Mucosa of rectum (tissue), 2 donors: ENCODE measurements around the gene TTC1.
"Not testable (repeated sequence)": the region's sequence is repeated elsewhere in the genome, so short reads cannot be mapped to it uniquely, and the experiment has no call there.

Experiments used
- H3K27ac ChIP-seq, 2 donors: one replicate each; pipeline ENCODE4 v1.7.0; 2013; ENCODE audit warnings: inconsistent platforms in 2 of 2, low read depth in 2 of 2, low read length in 2 of 2
- H3K27me3 ChIP-seq, 2 donors: one replicate each; pipeline ENCODE4 v1.7.0; 2013; ENCODE audit warnings: low read length in 2 of 2; ENCODE audit not compliant: control insufficient read depth in 2 of 2, insufficient read depth in 2 of 2
- H3K36me3 ChIP-seq, 2 donors: one replicate each; pipeline ENCODE4 v1.7.0; 2013; ENCODE audit warnings: low read length in 2 of 2; ENCODE audit not compliant: control insufficient read depth in 2 of 2, insufficient read depth in 2 of 2
- H3K4me1 ChIP-seq, 2 donors: one replicate each; pipeline ENCODE4 v1.7.0; 2013; ENCODE audit warnings: low read length in 2 of 2, mild to moderate bottlenecking in 1 of 2; ENCODE audit not compliant: control insufficient read depth in 2 of 2, insufficient read depth in 2 of 2
- H3K4me3 ChIP-seq, 2 donors: one replicate each; pipeline ENCODE4 v1.7.0; 2013; ENCODE audit warnings: low read length in 2 of 2
- H3K9ac ChIP-seq, 2 donors: one replicate each; pipeline ENCODE4 v1.7.0; 2013; ENCODE audit warnings: low read length in 2 of 2, low read depth in 1 of 2, mild to moderate bottlenecking in 1 of 2
- H3K9me3 ChIP-seq, 2 donors: one replicate each; pipeline ENCODE4 v1.7.0; 2013; ENCODE audit warnings: low read length in 2 of 2; ENCODE audit not compliant: control insufficient read depth in 2 of 2
- donor health status: healthy.
- donor health status: Normal muscosa, but diverticular disease.

Gene TTC1

DNA sequence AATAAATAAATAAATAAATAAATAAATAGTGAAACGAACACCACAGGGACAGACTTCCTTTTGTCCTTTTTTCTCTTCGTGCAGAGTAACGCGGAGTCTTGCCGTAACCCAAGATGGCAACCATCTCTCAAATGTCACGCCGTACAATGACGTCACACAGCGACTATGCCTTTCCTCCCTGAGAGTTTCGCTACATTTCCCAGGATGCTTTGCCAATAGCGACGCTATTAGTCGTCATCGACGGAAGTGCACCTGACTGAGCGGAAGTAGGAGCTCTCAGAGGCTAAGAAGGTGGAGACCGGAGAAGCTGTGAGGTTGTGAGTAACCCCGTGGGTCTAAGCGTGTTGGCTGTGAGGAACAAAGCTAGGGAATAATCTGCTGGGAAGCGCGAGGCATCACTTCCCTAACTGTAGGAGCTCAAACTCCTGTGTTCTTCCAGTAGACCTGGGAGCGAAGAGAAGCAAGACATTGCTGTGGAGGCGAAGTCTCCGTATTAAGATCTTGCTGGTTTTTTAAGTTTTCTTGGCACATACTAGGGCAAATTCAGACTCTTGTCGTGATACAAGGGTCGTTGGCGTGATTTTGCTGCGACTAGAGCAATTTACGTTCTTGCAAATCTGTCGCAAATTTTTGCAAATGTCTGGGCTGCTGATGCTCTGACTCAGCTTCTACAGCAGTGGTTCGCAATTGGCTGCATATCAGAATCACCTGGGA lies at the start of gene TTC1:
TTC1 (plus strand) TSS at position 263 of the 714 bp plus-strand sequence. CDS start 1,390 bp downstream, outside the sequence.
- H3K27ac ChIP-seq = peak within 1 kb of the TSS; percentile 81 to 92
- peaks cover 22% of the 10 kb centered on the region in 2 donors for H3K4me1 ChIP-seq
- peaks cover 5 to 6% of the 10 kb centered on the region in 2 donors for H3K36me3 ChIP-seq
- H3K9ac ChIP-seq = peak within 1 kb of the TSS; percentile 91 to 100
- H3K4me3 ChIP-seq = peak within 1 kb of the TSS; percentile 93 to 100
- H3K9me3 ChIP-seq = no peaks in the 10 kb centered on the region
- no peaks in the 10 kb centered on the region for H3K27me3 ChIP-seq

GRCh38 chr5:159961176-159962160 lies 47.5 kb upstream of the TTC1 start:
- Histone ChIP-seq H3K4me3 (no peak overlapping the region), H3K4me1 (peaks cover 0 to 2% of the 10 kb centered on the region in 2 donors), H3K9me3 (no peaks in the 10 kb centered on the region), H3K27ac (no peak overlapping the region), H3K27me3 (no peaks in the 10 kb centered on the region), H3K9ac (no peak overlapping the region), H3K36me3 (no peaks in the 10 kb centered on the region)

GRCh38 chr5:159962214-159962613 lies 46.7 kb upstream of the TTC1 start:
- Histone ChIP-seq H3K27me3 (no peaks in the 10 kb centered on the region), H3K4me3 (no peak overlapping the region)

DNA sequence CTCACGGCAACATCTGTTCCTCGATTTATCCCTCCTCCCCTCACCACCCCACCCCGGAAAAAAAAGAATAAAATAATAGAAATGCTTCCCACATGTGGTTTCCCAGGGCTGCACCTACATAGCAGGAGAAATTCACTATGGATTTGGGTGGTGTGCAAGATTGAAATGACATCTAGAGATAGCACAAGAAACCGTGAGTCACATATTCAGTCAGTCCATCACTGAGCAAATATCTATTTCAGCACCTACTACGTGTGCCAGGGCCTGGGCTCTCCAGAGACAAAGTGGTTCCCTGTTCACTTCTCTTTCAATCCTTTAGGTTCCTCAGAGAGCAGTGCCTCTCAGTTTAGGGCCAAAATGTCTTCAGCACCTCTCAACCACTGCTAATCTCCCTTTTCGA lies 45.0 kb upstream of the TTC1 start:
- H3K4me3 ChIP-seq = no peak overlapping the region
- H3K4me1 ChIP-seq = peaks cover 0 to 2% of the 10 kb centered on the region in 2 donors
- H3K27me3 ChIP-seq = no peaks in the 10 kb centered on the region
- no peaks in the 10 kb centered on the region for H3K9me3 ChIP-seq
- H3K36me3 ChIP-seq = no peaks in the 10 kb centered on the region
- H3K27ac ChIP-seq = no peak overlapping the region
- H3K9ac ChIP-seq = no peak overlapping the region

More at GRCh38 chr5:159962214-159962613, 46.7 kb upstream of the TTC1 start:
- H3K4me1 ChIP-seq = peaks cover 0 to 2% of the 10 kb centered on the region in 2 donors
- no peaks in the 10 kb centered on the region for H3K9me3 ChIP-seq
- no peaks in the 10 kb centered on the region for H3K36me3 ChIP-seq
- H3K9ac ChIP-seq = no peak overlapping the region
- H3K27ac ChIP-seq = no peak overlapping the region

DNA sequence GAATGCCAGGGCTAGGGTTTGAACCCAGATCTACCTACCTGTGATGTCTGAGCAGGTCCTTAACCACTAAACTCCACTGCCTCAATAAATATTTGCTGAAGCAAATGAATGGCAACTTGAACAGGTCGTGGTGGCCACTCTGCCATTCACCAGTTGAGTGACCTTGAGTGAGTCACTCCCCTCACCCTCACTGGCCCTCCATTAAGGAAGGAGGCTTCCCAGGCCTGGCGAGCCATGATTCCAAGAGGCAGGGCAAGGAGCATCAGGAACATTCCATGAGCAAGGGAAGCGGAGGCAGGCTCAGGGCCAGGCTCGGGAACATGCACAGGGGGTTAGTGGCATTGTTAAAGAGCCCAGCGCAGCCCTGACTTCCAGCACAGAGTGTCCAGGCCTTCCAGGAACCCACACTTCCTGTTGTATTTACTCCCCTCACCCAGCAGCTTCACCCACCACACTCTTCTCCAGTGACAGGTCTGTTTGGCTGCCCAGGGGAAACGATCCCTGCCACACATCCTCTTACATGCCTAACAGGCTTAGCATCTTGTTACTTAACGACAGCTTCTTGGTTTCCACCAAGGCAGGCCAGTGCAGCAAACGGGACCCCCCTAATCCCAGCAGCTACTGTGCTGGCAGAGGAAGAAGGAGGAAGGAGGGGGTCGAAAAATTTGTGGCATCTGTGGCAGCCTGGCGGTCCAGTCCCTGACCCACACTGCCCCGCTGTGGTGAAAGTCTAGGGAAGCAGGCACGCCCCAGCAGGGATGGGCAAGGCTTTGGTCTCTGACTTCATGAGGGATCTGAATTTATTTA lies 43.7 kb upstream of the TTC1 start:
- no peak overlapping the region for H3K27ac ChIP-seq
- H3K36me3 ChIP-seq = no peaks in the 10 kb centered on the region
- H3K27me3 ChIP-seq = peaks cover under 1% of the 10 kb centered on the region in 2 donors
- no peak overlapping the region for H3K4me3 ChIP-seq
- H3K9ac ChIP-seq = no peak overlapping the region
- peaks cover 0 to 2% of the 10 kb centered on the region in 2 donors for H3K4me1 ChIP-seq
- H3K9me3 ChIP-seq = no peaks in the 10 kb centered on the region

DNA sequence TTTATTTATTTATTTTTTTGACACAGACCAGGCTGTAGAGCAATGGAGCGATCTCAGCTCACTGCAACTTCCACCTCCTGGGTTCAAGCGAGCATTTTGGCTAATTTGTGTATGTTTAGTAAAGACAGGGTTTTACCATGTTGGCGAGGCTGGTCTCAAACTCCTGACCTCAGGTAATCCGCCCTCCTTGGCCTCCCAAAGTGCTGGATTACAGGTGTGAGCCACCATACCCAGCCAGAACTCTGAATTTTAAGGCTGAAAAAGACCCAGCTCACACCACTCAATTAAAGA lies 43.2 kb upstream of the TTC1 start:
- not testable (repeated sequence) for H3K27ac ChIP-seq, H3K4me3 ChIP-seq, H3K36me3 ChIP-seq, H3K4me1 ChIP-seq, H3K27me3 ChIP-seq, H3K9me3 ChIP-seq, H3K9ac ChIP-seq

DNA sequence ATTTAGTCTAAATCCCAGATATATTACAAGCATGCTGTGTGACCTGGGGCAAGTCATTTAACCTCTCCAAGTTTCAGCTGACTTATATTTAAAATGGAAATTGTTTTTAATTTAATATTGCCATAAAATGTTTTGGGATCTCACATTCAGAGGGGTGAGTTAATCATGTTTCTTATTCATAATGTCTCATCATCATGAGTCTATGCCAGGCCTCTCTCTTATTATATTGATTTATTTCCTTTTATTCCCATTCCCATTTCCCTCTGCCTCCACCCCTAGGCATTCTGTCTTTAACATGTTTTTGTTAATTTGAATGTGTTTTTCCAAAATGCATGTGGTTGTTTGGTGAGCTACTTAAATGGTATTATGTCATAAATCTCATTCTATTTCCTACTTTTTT lies 39.0 kb upstream of the TTC1 start:
- H3K9me3 ChIP-seq = no peaks in the 10 kb centered on the region
- H3K9ac ChIP-seq = no peak overlapping the region
- no peak overlapping the region for H3K27ac ChIP-seq
- no peaks in the 10 kb centered on the region for H3K36me3 ChIP-seq
- peaks cover 0 to 4% of the 10 kb centered on the region in 2 donors for H3K4me1 ChIP-seq
- no peak overlapping the region for H3K4me3 ChIP-seq
- peaks cover 22 to 23% of the 10 kb centered on the region in 2 donors for H3K27me3 ChIP-seq

DNA sequence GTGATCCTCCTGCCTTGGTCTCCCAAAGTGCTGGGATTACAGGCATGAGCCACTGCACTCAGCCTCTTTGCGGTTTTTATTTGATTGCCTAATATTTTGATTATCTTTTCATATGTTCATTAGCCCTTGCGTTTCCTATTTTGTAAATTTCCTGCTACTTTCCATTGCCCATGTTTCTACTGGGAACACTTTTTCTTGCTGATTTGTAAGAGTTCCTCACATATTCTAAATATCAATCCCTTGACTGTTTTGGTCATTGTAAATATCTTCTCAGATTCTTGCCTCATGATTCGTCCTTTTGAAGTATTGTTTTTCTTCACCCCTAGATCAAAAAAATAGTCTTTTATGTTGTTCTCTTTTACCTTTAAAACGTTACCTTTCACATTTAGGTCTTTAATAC lies 37.9 kb upstream of the TTC1 start:
- Histone ChIP-seq H3K9me3 (no peaks in the 10 kb centered on the region), H3K27ac (no peak overlapping the region), H3K4me3 (no peak overlapping the region), H3K36me3 (no peaks in the 10 kb centered on the region), H3K4me1 (peaks cover 0 to 4% of the 10 kb centered on the region in 2 donors), H3K9ac (no peak overlapping the region), H3K27me3 (peaks cover 22 to 23% of the 10 kb centered on the region in 2 donors)

- H3K36me3 ChIP-seq = no peaks in the 10 kb centered on the region
- no peaks in the 10 kb centered on the region for H3K9me3 ChIP-seq
- H3K4me3 ChIP-seq = no peak overlapping the region
- H3K27me3 ChIP-seq = peaks cover 22 to 23% of the 10 kb centered on the region in 2 donors
- H3K27ac ChIP-seq = no peak overlapping the region
- H3K9ac ChIP-seq = peak overlapping the region in 1 of 2 donors; percentile 10
- peaks cover 0 to 4% of the 10 kb centered on the region in 2 donors for H3K4me1 ChIP-seq
Measured at GRCh38 chr5:159971514-159971913, 37.4 kb upstream of the TTC1 start.
